Loucy (cell line): ENCODE results near the gene DOCK3.

Source experiments
- EZH2phosphoT487 ChIP-seq: fragments of 200-600 bp; IDR thresholded peaks from 2 replicates; pipeline ENCODE4 v1.6.1; 2018; ENCODE audit warnings: antibody characterized with exemption, mild to moderate bottlenecking, moderate library complexity, borderline replicate concordance
- TF ChIP-seq, protein P1 (sequence below): fragments of 200-600 bp; sonication (generic); conservative IDR thresholded peaks from 2 replicates; pipeline ENCODE4 v1.5.1; 2014; ENCODE audit warnings: mild to moderate bottlenecking, antibody characterized with exemption, low read length

GRCh38 chr3:51389423-51390183 lies 714.9 kb downstream of the DOCK3 start:
- TF ChIP-seq, protein P1, sequence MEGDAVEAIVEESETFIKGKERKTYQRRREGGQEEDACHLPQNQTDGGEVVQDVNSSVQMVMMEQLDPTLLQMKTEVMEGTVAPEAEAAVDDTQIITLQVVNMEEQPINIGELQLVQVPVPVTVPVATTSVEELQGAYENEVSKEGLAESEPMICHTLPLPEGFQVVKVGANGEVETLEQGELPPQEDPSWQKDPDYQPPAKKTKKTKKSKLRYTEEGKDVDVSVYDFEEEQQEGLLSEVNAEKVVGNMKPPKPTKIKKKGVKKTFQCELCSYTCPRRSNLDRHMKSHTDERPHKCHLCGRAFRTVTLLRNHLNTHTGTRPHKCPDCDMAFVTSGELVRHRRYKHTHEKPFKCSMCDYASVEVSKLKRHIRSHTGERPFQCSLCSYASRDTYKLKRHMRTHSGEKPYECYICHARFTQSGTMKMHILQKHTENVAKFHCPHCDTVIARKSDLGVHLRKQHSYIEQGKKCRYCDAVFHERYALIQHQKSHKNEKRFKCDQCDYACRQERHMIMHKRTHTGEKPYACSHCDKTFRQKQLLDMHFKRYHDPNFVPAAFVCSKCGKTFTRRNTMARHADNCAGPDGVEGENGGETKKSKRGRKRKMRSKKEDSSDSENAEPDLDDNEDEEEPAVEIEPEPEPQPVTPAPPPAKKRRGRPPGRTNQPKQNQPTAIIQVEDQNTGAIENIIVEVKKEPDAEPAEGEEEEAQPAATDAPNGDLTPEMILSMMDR: peak; percentile 82
- no peak for TF ChIP-seq EZH2phosphoT487
